NCI-H2107 treated with DMSO at 0.1 percent for 48 hours (cell line): ENCODE results near the gene RBM24.

Experiments
- DNase-seq: peaks from one replicate; lab custom pipeline; 2025; ENCODE audit not compliant: unreplicated experiment; lab: John Stamatoyannopoulos, UW

RBM24 gene

GRCh38 chr6:17341117-17341805, 60.1 kb downstream of the RBM24 start:
- no peak for DNase-seq

DNA sequence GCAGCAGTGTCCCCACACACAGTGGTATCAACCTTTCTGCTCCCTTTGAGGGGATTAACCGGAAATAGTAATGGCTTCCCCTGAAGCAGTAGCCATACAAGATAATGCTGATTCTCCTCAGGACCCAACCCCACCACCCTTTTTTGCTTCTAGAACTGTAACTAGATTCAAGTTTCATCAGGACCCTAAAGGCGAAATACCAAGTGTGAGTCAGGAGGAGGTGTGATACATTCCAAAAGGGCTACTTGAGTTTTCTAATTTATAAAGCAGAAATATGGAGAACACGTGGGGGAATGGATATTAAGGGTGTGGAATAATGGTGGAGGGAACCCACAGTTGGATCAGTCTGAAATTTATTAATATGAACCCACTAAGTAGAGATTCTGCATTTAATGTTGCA, 60.7 kb downstream of the RBM24 start:
- DNase-seq = no peak

DNA sequence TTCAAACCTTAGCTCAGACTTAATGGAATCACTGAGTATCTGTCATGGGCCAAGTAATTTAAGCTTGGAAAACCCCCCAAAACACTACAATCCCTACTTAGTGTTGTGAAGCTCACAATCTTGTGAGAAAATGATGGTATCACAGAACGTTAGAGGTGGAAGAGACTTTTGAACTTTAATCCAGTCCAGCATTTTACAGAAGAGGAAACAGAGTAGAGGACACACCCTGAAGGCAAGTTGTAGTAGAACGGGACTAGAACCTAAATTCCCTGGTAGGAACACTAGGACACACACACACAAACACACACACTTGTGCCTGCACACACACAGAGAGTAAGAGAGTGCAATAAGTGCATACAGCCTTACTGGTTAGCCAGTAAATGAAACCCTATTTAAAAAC, 62.1 kb downstream of the RBM24 start:
- DNase-seq = no peak
